ENCODE measurements around the gene KCNF1. TPM values are rescaled to one million over a fixed set of nuclear protein-coding genes. Genes with fewer than 3 reads are reported as not detected.

KCNF1 gene
- total RNA-seq, 1 experiment from 2014 or later, result 1.3 TPM

GRCh38 chr2:10865841-10866240, 45.9 kb upstream of the KCNF1 start:
- Histone ChIP-seq H3K4me1 (ENCODE audit: insufficient read depth, low read length) (peaks cover 13% of the 10 kb centered on the region), H4K20me1 (ENCODE audit: low read length) (no peaks in the 10 kb centered on the region), H3K4me3 (ENCODE audit: low read length) (no peak overlapping the region), H3K9me3 (ENCODE audit: low read length) (no peaks in the 10 kb centered on the region), H2AFZ (ENCODE audit: low read length) (no peak overlapping the region), H3K79me2 (ENCODE audit: low read length) (no peaks in the 10 kb centered on the region), H3K4me2 (ENCODE audit: low read length) (no peak overlapping the region), H3K27ac (ENCODE audit: low read length) (no peak overlapping the region), H3K36me3 (ENCODE audit: low read depth, low read length) (no peaks in the 10 kb centered on the region), H3K9me2 (replicated peaks; ENCODE audit: low read length) (no peaks in the 10 kb centered on the region), H3F3A (ENCODE audit: low read length, unreplicated experiment) (no peaks in the 10 kb centered on the region), H3K27me3 (ENCODE audit: low read length) (peaks cover 24% of the 10 kb centered on the region), H3K9ac (ENCODE audit: low read length) (no peak overlapping the region)
- ChIA-PET POLR2A (ENCODE audit: unreplicated experiment) (no interaction called here), CTCF (interaction anchor here (0.7 to 1.1 kb wide), 2 partner anchors 19 to 33 kb away, joined by 3 to 16 read pairs; no protein-coding TSS in a partner anchor)
- no peak for DNase-seq
- ATAC-seq, result no peak
- BruUV-seq (replicated peaks), result no TSS peak
- TF ChIP-seq EZH2phosphoT487 (IDR thresholded peaks at IDR 0.05; ENCODE audit: borderline replicate concordance, low read length) (no peak), CTCF (conservative IDR thresholded peaks at IDR 0.05; ENCODE audit: low read depth, low read length) (no peak), EZH2 (IDR thresholded peaks at IDR 0.05; ENCODE audit: low read length, unreplicated experiment) (no peak)
- intact Hi-C loops (cut with micrococcal nuclease), result no loop called here

GRCh38 chr2:10867692-10868420, 43.9 kb upstream of the KCNF1 start:
- Histone ChIP-seq H3K9me2 (replicated peaks; ENCODE audit: low read length) (no peaks in the 10 kb centered on the region), H2AFZ (ENCODE audit: low read length) (no peak overlapping the region), H3K4me3 (ENCODE audit: low read length) (no peak overlapping the region), H3K79me2 (ENCODE audit: low read length) (no peaks in the 10 kb centered on the region), H3K9ac (ENCODE audit: low read length) (no peak overlapping the region), H3F3A (ENCODE audit: low read length, unreplicated experiment) (no peaks in the 10 kb centered on the region), H3K36me3 (ENCODE audit: low read depth, low read length) (no peaks in the 10 kb centered on the region), H3K9me3 (ENCODE audit: low read length) (no peaks in the 10 kb centered on the region), H3K4me2 (ENCODE audit: low read length) (no peak overlapping the region), H3K27ac (ENCODE audit: low read length) (no peak overlapping the region), H4K20me1 (ENCODE audit: low read length) (no peaks in the 10 kb centered on the region), H3K27me3 (ENCODE audit: low read length) (0 out of 2 replicates have a peak, but pooled peaks cover 4% of the 10 kb centered on the region), H3K4me1 (ENCODE audit: insufficient read depth, low read length) (peaks cover 13% of the 10 kb centered on the region)
- ATAC-seq (no peak), DNase-seq (no peak)
- BruUV-seq (replicated peaks), result no TSS peak
- CTCF ChIA-PET, result no interaction called here
- TF ChIP-seq EZH2phosphoT487 (IDR thresholded peaks at IDR 0.05; ENCODE audit: borderline replicate concordance, low read length), result no peak
- no peak for TF ChIP-seq EZH2 (IDR thresholded peaks at IDR 0.05; ENCODE audit: low read length, unreplicated experiment)
- no peak for TF ChIP-seq CTCF (conservative IDR thresholded peaks at IDR 0.05; ENCODE audit: low read depth, low read length)
- intact Hi-C loops (cut with micrococcal nuclease), result no loop called here
- POLR2A ChIA-PET (ENCODE audit: unreplicated experiment), result no interaction called here
